Measurements from ENCODE around the gene EIF2D.
"Not testable (repeated sequence)": the region's sequence is repeated elsewhere in the genome, so short reads cannot be mapped to it uniquely, and the experiment has no call there.

EIF2D gene

DNA sequence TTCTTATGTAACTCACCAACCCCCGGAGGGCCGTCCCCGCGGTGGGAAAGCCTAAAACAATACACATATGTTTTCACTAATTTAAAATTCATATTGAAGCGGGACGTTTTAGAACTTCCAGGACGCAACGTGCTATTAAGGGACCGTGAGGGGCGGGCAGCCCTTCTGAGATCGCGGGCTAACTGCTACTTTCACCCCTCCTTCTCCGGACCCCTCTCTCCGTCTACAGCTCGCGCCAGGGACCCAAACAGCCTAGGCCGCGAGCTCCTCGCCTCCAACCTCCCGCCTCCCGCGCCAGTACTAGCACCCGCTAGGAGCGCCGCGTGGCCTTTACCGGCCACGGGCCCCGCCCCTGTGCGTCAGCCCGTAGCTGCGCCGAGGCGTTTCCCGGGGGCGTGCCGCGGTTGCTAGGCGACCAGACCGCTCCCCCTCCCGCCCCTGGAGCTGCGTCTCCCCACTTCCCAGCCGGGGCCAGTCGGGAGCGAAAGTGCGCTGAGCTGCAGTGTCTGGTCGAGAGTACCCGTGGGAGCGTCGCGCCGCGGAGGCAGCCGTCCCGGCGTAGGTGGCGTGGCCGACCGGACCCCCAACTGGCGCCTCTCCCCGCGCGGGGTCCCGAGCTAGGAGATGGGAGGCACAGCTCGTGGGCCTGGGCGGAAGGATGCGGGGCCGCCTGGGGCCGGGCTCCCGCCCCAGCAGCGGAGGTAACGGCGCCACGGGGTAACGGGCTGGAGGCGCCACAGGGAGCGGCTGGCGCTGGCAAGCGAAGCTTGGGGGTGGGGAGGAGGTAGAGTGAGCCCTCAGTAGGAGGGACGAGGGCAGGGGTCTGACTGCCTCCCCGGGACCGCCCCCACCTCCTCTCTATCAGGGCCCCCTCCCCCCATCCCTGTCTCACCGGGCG, 23.1 kb upstream of the EIF2D start, which contains the start of gene DYRK3:
DYRK3 (plus strand) TSS at position 457 of the 898 bp plus-strand sequence; CDS start at position 625, 168 bp downstream.
- peak; percentile 87 for DNase-seq

DNA sequence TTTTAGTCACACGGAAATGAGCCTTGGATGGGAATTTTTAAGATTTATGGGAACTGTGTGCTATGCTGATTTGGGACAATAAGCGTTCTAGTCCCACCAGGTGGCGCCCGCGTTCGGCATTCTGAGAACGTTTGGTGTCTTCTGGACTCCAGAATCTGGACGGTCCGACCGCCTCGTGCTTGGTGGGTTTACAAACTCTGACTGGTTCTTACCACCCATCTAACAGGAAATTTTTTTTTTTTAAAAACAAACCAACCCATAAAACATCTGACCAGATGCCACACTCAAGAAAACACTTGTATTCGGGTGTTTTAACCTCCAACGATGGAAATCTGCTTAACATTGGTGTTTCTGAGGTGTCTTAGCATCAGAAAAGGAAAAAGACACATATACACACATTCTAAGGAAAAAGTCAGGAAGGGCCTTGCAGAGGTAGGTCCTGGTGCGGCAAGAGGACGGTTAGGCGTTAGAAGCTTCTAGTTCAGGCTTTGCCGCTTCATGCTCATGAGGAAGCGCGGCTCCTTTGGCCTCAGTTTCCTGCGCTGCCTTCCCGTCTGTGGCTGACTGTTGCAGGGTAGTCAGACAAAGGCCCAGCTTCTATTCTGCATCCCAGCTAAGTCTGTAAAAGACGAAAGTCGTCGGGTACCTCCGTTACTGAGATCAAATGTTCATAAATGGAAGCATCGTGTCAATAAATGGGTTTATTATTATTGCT, 22.3 kb upstream of the EIF2D start:
- DNase-seq, result peak; percentile 75

DNA sequence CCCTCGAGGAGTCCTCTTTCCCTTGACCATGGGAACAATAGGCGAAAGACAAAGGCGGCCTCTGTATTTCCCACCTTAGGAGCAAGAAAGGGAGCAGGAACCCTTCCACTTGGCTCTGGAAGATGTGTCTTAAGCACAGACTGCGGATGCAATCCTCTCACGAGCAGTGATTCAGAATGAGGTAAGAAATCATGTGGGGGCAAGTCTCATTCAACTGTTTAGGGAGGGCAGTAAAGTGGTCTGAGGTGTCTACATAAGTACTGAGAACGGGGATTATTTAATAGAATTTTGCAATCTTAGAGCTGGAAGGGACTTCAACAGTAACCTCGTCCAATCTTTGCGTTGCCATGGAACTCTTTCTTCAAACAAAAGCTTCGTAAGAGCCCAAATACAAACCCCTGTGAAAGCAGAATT, 21.4 kb upstream of the EIF2D start:
- DNase-seq, result no peak

DNA sequence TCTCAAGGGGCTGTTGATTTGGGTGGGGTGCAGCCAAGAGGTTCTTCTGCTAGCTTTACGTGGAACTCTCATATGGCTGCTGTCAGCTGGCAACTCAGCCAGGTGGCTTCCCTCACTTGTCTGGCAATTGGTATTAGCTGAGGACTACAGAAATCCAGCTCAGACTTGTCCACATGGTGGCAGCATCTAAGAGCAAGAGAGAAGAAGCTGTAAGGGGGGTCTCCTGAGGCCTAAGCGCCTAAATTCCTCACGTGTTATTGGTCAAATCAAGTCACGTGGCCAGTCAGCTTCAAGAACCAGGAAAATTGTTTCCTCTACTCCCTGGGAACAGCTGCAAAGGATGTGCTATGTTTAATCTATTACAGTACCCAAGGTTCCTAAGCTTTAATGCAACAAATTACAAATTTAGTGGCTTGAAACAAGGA, 18.8 kb upstream of the EIF2D start:
- DNase-seq, result peak; percentile 71

DNA sequence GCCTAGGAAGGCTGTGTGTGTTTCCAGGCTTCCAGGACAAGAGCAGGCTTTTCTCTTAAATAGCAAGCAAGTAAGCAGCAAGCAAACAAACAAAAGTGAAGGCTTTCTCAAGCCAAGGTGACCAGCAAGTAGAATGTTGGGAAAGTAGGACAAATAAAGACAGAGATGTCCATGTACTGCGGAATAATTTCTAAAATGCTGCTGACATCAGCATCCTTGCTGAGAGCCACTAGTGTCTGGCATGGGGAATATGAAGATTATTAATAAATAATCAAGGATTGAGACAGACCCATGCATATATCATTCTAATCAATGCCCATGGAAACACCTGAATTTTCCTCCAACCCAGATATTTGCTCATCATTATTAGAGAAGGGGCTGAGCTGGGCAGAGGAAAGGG, 16.7 kb upstream of the EIF2D start:
- DNase-seq, result no peak

DNA sequence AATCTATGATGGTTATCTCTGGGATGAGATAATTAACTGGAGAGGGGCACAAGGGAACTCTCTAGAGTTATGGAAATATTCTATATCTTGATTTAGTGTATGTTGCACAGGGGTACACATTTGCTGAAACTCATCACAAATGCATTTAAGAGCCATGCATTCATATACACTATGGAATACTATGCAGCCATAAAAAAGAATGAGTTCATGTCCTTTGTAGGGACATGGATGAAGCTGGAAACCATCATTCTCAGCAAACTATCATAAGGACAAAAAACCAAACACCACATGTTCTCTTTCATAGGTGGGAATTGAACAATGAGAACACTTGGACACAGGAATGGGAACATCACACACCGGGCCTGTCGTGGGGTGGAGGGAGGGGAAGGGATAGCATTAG, 14.1 kb upstream of the EIF2D start:
- not testable (repeated sequence) for DNase-seq

DNA sequence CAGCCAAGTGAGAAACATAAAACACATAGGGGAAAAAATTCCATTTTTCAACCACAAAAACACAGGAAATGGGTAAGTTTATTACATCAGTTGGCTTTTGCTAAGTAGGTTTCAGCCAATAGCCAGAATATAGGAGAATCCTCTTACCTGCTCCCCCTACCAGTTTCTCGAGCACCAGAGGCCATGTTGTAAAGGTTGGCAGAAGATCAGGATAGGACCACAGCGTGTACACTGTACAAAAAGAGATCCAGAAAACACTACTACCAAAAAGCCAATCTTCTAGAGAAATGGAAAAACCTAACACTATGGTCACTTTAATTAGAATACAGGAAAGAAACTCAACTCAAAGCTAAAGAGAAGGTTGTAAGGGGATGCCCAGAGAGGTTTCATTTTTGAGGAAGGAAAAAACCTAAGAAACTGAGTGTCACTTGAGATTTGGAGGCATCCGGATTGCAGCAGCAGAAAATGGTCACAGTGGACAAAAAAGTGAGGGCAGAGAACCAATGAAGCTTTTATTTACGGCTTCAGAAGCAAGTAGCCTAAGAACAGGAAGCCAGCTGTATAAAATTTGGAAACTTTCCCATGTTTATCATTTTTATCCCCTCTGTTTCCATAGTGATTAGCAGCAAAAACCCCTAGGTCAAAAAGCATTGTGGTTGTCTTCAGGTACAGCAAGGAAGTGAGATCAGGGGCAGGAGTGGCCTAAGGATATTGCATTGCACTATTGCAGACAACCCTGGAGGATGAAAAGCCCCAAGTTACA, 2.9 kb downstream of the EIF2D start:
- DNase-seq, result no peak

DNA sequence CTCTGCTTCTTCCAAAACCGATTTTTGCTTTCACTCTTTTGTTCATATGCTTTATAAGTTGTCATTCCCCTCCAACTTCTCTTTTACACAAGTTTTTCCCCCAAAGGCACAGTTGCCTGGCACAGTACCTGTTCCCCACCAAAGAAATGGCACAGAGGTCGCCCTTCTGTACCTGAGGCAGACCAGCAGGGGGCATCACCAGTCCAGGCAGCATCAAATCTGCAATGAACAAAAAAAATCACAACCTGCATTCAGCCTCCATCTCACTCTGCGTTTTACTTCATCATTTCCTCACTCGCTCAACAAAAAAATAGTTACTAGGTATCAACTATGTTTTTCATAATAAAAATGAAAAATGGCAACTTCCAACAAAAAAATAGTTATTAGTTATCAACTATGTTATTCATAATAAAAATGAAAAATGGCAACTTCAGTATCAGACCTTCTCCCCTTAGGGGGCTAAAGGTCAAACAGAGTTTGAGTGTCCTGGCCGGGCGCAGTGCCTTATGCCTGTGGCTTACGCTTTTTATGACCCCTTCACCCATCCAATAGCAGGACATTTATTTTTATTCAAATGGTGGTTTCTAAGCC, 4.1 kb downstream of the EIF2D start:
- no peak for DNase-seq

DNA sequence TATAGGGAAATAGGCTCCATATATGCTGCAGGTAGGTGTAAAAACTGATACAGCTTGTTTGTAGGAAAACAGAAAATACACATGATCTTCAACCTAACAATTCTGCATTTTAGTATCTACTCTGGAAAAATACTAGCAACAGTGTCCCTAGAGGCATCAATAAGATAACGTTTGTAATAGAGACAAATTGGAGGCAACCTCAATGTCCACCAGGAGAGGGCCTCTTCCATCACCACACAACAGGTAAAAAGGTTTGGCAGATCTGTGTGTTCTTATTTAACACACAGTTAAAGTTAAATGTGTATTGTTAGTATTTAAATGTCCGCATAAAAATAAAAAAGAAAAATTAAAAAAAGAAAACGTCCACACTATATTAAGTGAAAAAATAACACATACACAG, 5.4 kb downstream of the EIF2D start:
- DNase-seq, result peak; percentile 45

DNA sequence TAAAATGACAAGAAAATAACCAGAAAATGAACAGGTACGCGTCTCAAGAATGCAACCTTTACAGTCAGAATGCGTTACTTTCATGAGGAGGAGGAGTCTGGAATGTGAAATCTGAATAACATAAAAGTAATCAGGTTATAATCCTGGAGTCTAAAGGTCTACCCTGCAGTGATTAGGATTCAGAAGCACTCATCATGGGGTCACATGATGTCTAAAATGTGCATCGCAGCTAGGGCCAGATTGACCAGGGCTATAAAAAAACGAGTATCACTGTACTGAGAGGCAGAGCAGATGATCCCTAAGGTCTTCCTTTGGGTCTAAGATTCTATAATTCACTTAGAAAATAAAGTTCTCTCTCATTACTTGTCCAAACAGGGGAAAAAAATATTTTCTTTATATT, 7.4 kb downstream of the EIF2D start:
- no peak for DNase-seq

DNA sequence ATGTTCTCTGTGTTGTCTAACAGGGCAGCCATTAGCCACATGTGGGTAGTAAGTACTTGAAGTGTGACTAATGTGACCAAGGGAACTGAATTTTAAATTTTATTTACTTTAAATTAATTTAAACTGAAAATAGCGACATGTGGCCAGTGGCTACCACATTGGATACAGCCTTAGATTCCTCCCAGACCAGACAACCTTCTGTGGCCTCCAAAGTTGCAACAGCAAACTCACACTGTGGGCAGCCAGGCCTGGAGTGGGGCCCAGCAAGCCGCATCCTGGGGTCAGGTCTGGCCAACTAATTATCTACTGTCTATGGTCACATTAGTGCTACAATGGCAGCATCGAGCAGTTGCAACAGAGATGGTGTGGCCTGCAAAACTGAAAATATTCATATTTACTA, 11.7 kb downstream of the EIF2D start:
- DNase-seq, result no peak

DNA sequence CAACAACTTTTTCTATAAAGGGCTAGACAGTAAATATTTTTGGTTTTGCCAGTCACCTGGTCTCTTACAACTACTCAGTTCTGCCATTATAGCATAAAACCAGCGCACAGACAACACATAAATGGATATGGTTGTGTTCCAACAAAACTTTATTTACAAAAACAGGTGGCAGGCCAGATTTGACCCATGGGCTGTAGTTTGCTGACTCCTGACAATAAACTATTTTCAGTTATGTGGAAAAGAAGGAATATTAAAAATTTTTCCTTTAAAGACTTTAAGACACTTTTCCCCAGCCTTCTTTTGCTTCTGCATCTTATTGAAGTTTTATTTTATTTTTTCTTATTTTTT, 16.0 kb downstream of the EIF2D start:
- DNase-seq, result no peak

DNA sequence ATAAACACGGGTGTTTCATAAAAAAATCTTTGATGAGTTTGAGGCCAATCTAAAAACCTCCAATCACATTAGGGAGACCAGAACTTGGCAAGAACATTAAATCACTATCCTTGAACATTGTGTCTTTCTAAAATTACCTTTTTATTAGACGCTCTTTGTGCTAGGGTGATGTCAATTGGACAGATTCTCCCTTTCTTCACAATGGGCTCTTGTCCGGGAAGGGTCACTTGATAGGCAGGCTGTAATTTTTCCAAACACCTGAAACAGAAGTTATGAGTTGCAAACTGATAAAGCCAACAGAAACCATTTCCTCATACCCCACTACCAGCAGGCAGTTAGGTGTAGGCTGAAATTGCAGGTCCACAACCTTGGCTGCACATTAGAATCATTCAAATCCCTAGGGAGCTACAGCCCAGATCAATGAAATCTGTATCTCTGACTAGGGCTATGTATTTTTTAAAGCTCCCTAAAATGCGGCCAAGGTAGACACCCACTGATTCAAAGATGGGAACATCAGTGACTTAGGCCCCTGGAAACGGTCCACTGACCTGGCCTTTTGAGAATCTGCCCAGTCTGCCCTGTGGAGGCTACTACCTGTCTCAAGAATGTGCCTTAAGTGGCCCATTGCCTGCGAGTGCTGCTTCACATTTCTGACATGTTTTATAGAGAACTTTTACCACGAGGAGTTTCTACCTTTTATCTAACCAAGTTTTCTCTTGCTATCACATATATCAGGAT, 16.5 kb downstream of the EIF2D start:
- DNase-seq, result no peak

DNA sequence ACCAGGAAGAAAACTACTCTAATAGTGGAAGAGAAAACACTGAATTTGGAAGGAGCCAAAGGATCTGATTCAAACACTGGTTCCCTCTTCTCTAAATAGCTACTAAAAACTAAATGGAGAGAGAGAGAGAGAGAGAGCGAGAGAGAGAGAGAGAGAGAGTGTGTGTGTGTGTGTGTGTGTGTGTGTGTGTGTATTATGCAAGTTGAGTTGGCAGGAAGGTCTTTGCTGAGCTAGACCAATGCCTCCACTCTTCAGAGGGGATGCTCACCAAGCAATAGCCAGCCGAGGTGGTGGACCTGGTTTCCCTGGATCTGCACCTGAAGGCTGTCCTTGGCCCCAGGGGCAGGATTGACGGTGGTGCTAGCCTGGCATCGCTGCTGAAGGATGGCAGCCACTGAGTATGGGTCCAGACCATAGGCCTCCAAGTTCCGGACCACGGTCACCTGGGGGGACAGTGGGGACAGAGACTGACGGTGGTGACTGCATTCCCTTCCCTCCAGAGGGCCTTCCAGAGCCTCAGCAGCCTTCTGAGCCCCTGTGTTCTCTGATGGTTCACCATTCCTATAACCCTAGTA, 18.8 kb downstream of the EIF2D start:
- no peak for DNase-seq

DNA sequence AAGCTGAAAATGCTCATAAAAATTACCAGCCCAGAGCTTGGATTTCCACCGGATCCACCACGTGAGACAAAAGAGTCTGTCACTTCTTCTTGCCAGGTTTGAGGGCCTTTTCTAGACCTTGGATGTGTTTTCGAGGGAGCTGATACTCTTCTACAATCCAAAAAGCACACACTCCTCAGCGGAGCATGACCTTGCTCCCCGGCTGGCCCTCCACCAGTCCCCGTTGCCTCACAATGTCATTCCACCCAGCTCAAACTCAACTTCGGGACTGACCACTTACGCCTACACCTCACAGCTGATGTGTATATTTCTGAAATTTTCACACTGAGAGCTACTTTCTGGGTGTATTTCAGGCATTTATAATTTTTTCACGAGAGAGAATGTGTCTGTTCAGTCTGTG, 20.6 kb downstream of the EIF2D start:
- no peak for DNase-seq

DNA sequence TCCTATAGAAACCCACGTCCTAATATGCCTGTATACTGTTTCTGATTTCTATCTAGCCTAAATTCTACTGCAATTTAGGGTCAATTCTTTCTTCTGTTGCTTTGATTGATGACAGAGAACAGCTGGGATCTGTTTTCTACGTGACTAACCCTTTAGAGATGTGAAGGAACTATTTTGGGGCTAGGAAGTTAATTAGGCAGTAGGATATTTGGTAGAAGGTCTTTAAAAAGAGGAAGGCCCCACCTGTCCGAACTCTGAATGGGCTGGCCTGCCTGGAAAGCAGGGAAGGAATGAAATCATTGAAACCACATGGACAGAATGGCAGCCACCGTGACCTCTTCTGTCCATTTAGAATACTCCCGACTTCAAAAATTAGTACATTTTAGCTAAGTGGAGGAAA, 21.0 kb downstream of the EIF2D start:
- DNase-seq, result no peak

DNA sequence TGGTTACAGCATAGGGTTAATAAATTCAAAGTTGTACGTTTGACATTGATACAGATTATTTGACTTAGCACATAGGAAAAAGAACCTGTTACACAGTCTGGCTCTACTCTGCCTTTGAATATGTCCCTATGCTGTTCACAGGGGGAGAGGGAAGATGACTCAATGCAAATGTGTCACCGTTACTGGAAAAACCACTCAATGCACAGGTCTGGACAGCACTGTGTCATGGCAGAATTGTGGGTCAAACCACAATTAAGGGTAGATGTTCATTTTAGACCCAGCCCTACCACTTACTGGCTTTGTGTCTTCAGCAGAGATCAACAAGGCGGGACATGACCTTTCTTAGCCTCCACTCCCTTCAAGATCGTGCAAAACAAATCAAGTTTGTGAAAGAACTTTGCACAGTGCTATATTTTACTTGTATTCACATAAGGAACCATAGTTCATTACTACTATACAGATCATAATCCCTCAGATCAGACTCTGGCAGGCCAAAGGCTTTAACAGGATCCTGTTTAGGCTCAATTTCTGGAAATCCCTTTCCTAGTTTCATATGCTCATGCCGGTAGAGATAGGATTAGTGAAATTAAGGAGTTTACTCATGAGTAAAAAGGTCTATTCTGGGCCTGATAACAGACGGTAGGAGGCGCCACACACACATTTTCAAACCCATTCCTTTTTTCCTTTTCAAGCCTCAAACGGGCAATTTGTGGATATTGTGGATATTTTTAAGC, 22.1 kb downstream of the EIF2D start:
- no peak for DNase-seq

DNA sequence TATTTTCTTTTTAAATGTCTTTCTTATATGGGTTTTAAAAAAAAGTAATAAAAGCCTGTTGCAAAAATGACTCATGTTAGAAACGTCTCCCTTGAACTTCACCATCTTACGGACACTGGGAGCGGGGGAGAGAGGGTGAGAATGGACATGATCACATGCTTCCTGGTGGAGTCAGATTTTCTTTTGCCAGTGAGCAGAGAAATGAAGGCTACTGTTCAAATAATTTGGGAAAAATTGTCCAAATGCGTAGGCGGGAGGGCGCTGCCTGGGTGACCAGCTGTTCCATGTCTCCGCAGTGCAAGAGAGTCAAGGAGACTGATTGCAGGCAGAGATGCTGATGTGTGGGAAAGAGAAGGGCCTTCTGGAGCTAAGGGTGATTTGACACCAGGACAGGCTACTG, 23.1 kb downstream of the EIF2D start:
- DNase-seq, result no peak

DNA sequence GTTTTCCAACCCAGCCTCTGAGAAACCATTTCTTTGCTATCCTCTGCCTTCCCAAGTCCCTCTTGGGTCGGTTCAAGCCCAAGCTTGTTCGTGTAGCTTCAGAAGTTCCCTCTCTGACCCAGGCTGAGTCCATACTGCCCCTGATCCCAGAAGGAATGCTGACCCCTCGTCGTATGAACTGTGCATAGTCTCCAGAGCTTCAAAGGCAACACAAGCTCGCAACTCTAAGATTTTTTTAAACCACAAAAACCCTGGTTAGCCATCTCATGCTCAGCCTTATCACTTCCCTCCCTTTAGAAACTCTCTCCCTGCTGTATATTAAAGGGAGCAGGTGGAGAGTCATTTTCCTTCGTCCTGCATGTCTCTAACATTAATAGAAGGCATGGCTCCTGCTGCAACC, 23.8 kb downstream of the EIF2D start:
- DNase-seq, result no peak

DNA sequence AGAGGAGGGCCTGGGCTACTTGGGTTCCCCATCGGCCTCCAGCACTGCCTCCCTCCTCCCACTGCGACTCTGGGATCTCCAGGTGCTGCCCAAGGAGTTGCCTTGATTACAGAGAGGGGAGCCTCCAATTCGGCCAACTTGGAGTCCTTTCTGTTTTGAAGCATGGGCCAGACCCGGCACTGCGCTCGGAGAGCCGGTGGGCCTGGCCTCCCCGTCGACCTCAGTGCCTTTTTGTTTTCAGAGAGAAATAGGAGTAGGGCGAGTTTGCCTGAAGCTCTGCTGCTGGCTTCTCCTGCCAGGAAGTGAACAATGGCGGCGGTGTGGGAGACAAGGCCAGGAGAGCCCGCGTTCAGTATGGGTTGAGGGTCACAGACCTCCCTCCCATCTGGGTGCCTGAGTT, 24.4 kb downstream of the EIF2D start:
- DNase-seq, result no peak

All from NCI-H2227 treated with DMSO at 0.1 percent for 48 hours (cell line).